EL (cell line): ENCODE measurements around the gene KRTAP9-9.
"Not testable (repeated sequence)": the region's sequence is repeated elsewhere in the genome, so short reads cannot be mapped to it uniquely, and the experiment has no call there.

Source experiments
- DNase-seq: peaks from one replicate; pipeline ENCODE4 v3.0.0-alpha.2; 2016

Gene KRTAP9-9

GRCh38 chr17:41255381-41256290 is at the start of gene KRTAP9-9:
TSS of gene KRTAP9-9 (plus strand) at chr17:41255384.
- DNase-seq = peak; percentile 32

DNA sequence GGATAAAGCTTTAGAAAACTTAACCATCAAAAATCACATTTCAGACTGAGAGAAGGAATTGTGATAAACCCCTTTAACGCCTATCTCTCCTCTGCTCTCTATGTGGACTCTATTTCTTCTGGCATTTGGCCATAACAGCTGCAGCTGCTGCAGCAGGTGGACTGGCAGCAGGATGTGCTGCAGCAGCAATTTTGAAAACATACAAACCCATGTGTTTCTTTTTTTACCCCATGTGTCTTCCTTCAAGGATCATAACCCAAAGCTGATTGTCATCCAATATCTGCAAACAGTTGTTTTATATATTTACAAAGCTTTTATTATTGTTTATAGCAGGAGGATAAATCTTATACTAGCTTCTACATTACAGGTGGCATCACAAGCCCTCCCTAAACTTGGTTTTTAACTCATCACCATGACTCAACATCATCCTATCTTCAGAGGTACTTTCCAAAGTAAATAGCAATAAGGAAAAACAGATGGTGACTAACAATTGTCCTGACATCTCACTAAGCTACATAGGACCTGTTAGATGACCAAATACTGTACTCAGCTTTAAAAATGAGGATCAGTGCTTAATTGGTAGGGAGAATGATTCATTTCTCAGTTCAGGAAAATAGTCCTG is 43.2 kb upstream of the KRTAP9-9 start:
- peak; percentile 50 for DNase-seq

DNA sequence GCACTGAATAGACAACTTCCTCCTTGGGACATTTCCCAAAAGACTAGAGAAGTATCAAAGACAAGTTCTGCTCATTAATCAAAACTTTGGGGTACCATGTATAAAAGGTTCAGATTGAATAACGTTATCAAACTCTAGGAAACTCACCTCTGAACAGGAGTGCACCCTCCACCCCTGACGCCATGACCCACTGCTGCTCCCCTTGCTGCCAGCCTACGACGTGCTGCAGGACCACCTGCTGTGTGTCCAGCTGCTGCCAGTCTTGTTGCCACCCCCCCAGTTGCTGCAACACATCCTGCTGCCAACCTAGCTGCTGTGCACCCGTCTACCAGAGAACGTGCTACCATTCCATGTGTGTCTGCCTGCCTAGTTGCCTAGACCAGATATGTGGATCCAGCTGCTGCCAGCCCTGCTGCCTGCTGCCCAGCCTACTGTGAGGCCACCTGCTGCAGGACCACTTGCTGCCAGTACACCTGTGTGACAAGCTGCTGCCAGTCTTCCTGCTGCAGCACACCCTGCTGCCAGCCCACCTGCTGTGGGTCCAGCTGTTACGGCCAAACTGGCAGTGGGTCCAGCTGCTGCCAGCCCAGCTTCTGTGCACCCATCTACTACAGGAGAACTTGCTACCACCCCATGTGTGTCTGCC is 42.5 kb upstream of the KRTAP9-9 start:
- no peak for DNase-seq

GRCh38 chr17:41215681-41216080 is 39.5 kb upstream of the KRTAP9-9 start:
- DNase-seq = no peak

DNA sequence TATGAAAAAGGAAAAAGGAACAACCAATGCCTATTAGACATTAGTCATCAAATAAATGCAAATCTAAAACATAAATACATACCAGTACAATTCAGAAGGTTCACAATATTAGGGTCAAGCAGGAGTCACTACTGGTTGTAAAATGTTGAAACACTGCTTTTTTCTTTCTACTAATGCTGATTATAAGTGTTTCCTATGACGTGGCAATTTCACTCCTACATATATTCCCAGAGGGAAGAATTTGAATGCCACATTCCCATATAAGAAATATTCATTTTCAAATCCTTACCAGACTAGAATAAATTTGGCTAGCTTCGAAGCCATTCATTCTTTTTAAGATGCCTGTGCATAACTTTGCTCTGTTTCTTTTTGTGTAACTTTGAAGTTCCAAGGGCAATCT is 31.4 kb upstream of the KRTAP9-9 start:
- DNase-seq = no peak

DNA sequence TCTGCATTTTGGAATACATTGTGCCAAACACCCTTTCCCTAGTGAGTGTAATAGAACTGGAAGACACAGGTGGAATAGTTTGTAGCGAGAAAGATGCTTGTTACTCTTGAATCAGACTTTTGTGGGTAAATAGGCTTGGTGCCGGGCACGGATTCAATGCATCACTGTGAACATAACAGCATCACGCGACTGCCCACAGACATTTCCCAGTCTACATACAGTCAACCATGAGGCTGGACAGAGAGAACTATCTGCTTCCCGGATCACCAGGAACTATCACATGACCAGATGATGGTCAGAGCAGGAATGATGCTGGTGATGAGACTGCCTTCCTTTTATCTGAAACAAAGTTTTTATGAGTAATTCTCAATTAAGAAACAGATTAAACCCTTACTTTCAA is 29.1 kb upstream of the KRTAP9-9 start:
- DNase-seq = no peak

DNA sequence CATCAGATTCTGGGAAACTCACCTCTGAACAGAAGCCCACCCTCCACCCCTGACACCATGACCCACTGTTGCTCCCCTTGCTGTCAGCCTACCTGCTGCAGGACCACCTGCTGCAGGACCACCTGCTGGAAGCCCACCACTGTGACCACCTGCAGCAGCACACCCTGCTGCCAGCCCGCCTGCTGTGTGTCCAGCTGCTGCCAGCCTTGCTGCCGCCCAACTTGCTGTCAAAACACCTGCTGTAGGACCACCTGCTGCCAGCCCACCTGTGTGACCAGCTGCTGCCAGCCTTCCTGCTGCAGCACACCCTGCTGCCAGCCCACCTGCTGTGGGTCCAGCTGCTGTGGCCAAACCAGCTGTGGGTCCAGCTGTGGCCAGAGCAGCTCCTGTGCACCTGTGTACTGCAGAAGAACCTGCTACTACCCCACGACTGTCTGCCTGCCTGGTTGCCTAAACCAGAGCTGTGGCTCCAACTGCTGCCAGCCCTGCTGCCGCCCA is 28.5 kb upstream of the KRTAP9-9 start, which contains the start of gene KRTAP9-2:
KRTAP9-2 (plus strand) TSS at position 51 of the 498 bp plus-strand sequence; CDS start at position 58, 7 bp downstream.
- not testable (repeated sequence) for DNase-seq

DNA sequence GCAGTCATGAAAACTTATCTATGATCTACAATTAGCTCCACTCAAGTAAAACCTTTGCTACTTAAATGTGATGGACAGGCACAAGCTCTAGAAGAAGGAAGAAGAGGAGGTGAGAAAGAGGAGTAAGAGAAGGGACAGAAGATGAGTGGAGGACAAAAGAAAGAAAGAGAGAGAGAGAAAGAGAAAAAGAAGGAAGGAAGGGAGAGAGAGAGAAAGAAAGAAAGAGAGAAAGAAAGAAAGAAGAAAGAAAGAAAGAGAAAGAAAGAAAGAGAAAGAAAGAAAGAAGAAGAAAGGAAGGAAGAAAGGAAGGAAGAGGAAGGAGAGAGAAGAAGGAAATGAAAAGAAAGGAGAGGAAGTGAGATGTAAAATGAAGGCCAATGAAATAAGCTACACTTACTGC is 25.1 kb upstream of the KRTAP9-9 start:
- DNase-seq = no peak

- DNase-seq = no peak
Observed at GRCh38 chr17:41231731-41232130, 23.5 kb upstream of the KRTAP9-9 start.

DNA sequence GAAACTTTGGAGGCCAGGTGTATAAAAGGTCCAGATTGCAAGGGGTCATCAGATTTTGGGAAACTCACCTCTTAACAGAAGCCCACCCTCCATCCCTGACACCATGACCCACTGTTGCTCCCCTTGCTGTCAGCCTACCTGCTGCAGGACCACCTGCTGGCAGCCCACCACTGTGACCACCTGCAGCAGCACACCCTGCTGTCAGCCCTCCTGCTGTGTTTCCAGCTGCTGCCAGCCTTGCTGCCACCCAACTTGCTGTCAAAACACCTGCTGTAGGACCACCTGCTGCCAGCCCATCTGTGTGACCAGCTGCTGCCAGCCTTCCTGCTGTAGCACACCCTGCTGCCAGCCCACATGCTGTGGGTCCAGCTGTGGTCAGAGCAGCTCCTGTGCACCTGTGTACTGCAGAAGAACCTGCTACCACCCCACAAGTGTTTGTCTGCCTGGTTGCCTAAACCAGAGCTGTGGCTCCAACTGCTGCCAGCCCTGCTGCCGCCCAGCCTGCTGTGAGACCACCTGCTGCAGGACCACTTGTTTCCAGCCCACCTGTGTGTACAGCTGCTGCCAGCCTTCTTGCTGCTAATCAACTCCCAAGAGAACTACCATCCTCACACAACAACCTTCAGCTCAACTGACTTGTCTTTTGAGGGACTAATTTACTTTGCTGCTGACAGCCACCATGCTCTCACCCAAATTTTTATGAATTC is 22.6 kb upstream of the KRTAP9-9 start, which contains the start of gene KRTAP9-3:
KRTAP9-3 (plus strand) TSS at position 51 of the 707 bp plus-strand sequence; CDS start at position 104, 53 bp downstream.
- DNase-seq = not testable (repeated sequence)

- DNase-seq = not testable (repeated sequence)
Observed at GRCh38 chr17:41237116-41237515, 18.1 kb upstream of the KRTAP9-9 start.

- DNase-seq = not testable (repeated sequence)
Observed at GRCh38 chr17:41237949-41238437, 17.2 kb upstream of the KRTAP9-9 start, which contains the start of gene KRTAP9-8. TSS of gene KRTAP9-8 (plus strand) at chr17:41237999. CDS start at chr17:41238052, 53 bp downstream.

DNA sequence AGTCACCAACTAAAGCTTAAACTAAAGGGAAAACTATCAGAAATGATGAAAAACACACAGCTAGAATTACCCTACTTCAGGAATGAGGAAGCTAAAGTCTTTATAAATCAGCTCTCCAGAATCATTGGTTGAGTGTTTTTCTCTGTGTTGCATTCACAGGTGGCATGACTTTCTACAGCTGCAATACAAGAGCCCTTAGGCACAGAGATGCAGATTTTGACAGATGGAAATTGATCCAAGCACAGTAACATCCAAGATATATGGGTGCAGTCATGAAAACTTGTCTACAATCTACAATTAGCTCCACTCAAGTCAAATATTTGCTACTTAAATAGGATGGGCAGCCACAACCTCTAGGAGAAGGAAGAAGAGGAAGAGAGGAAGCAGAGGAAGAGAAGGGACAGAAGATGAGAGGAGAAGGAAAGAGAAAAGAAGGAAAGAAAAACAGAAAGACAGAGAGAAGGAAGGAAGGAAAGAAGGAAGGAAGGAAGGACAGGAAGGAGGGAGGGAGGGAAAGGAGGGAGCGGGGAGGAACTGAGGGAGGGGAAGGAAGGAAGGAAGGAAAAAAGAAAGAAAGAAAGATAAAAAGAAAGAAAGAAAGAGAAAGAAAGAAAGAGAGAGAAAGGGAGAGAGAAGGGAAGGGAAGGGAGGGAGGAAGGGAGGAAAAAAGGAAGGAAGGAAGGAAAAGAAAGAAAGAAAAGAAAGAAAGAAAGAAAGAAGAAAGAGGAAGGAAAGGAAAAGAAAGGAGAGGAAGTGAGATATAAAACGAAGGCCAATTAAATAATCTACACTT is 8.0 kb upstream of the KRTAP9-9 start:
- not testable (repeated sequence) for DNase-seq

- not testable (repeated sequence) for DNase-seq
Observed at GRCh38 chr17:41249637-41250240, 5.4 kb upstream of the KRTAP9-9 start, which contains the start of gene KRTAP9-4. TSS of gene KRTAP9-4 (plus strand) at chr17:41249687. CDS start at chr17:41249721, 34 bp downstream.

GRCh38 chr17:41251261-41251660 is 3.9 kb upstream of the KRTAP9-9 start:
- DNase-seq = no peak

- peak; percentile 18 for DNase-seq
Observed at GRCh38 chr17:41254861-41255260, 323 bp upstream of the KRTAP9-9 start.

GRCh38 chr17:41256291-41256685 is 1.1 kb downstream of the KRTAP9-9 start:
- peak; percentile 21 for DNase-seq

DNA sequence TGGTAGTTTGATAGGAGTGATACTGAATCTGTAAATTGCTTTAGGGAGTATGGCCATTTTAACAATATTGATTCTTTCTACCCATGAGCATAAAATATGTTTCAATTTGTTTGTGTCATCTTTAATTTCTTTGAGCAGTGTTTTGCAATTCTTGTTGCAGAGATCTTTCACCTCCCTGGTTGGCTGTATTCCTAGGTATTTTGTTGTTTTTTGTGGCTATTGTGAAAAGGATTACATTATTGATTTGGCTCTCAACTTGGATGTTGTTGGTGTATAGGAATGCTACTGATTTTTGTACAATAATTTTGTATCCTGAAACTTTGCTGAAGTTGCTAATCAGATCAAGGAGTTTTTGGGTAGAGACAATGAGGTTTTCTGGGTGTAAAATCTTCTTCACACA is 3.2 kb downstream of the KRTAP9-9 start:
- no peak for DNase-seq

GRCh38 chr17:41263212-41263611 is 8.0 kb downstream of the KRTAP9-9 start:
- no peak for DNase-seq

DNA sequence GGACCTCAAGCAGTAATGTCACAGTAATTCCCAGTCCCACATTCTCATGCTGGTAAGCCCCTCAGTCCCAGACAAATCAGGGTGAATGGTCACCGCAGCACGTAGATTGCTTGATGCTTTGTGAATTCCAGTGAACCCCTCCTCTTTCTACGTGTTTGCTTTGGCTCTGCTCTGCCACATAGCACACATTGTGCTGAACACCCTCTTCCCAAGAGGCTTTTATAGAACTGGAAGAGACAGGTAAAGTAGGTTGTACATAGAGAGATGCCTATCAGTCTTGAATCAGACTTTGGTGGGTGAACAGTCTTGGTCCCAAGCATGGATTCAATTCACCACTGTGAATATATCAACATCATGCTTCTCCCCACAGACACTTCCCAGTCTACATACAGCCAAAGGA is 9.4 kb downstream of the KRTAP9-9 start:
- DNase-seq = no peak

- no peak for DNase-seq
Observed at GRCh38 chr17:41265078-41265477, 9.9 kb downstream of the KRTAP9-9 start, which contains the start of gene KRTAP9-6. TSS of gene KRTAP9-6 (plus strand) at chr17:41265378. CDS start at chr17:41265378, 0 bp downstream.
